OCI-M2 (cell line): Measurements from ENCODE around the gene RNASE13.
"Not testable (repeated sequence)": the region's sequence is repeated elsewhere in the genome, so short reads cannot be mapped to it uniquely, and the experiment has no call there.

Source experiments
- DNase-seq: peaks from one replicate; lab custom pipeline; 2025; ENCODE audit not compliant: unreplicated experiment; lab: John Stamatoyannopoulos, UW

RNASE13 gene

DNA sequence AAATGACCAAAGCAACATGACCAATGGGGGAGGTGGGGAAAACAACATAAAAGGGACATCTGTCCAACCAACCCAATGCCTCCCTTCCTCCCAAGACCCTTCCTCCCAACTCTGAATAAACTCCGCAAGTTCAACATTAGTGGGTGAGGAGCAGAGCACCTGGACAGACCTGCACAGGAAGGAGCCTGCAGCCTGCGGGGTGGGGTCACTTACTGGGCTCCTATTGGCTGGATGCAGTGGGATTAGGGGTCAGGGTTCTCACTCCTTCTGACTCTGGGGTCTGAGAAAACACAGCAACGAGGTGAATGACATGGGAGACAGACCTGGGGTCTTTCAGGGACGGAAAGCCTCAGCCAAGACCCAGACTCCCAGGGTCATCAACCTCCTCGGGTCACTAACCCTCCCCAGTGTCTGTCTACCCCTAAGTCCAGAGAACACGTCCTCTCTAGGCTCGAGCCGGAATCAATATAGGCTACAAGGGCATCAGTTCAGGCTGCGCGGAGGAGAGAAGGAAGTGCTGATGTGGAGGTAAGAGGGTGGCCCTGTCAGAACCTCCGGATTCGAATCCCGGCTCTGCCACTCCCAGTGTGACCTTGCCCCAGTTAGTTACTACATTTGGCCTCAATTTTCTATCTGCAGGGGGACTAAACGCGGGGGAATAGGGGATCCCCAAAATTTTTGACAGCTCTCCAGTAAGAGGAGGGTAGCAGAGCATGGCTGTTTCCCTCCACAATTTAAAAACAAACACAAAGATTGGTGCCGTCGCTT lies 10.6 kb downstream of the RNASE13 start:
- no peak for DNase-seq

DNA sequence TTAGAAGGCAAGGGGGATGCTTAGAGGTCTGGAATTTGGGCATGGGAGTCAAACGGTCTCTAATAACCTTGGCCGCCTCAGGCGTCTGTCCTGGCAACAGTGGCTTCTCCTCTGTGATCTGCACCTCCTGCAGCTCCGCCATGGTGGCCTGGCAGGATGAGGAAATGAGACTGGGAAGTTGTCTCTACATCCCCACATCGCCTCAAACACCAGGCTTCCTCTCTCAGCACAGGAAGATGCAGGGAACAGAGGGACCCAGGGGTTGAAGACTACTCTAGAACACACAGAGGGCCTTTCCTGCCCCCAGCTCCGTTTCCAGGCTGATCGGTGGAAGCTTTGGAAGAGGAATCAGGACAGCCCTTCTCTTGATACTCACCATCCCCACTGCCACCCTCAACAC lies 11.4 kb downstream of the RNASE13 start:
- no peak for DNase-seq

DNA sequence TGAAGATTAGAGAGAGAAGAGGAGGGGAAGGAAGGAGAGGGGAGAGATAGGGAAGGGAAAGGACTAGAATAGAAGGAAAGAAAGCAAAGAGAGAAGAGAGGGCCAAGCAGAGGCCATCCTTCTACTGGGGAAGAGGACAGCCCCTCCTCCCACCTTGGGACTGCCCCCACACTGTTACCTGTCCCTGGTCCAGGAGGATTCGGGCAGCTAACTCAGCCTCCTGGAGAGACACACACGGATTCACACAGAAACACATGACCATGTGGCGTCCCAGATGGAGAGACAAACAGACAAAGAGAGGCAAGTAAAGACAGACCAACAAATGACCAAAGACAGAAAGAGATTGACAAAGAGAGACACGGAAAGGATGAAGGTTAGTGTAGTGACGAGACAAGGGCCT lies 11.9 kb downstream of the RNASE13 start:
- no peak for DNase-seq

DNA sequence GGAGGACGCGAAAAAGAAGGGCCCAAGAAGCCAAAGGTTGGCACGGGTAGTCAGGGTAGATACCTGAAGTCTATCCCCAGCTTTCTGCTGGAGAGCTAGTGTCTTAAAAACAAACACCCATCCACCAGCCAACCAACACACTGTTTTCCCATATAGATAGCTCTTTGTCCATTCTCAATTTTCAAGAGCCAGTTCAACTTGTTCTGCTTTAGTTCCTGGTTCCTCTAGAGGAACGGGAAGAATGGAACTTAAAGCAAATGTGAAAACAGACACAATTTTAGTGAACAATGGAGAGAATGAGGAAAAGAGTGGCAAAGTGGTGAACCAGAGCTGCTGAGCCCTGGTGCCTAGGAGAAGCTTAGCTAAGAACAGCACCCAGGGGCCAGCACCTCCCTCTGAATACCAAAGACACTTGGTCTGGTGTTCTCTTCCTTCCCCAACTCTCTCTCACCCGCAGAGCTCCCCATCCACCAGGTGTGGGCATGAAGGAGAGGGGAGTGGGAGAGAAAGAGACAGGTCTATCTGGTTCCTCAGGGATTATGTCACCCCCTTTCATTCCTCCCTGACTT lies 13.5 kb downstream of the RNASE13 start:
- no peak for DNase-seq

DNA sequence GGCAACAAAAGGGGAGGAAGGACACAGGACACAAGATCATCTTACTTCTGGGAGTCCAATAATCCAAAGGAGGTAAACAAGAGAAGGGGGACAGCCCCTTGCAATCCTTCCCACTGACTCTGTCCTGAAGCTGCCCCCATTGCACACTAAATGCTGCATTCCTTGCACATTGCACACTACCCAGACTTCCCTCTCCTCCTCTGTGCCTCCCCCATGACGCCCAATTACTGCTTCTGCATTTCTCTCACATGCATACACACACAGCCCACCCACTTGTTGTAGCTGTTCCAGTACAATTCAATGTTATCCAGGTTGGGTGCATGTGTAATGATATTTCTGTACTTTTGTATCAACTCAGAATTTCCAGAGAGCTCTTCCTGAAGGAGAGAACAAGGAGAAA lies 15.2 kb downstream of the RNASE13 start:
- DNase-seq = no peak

DNA sequence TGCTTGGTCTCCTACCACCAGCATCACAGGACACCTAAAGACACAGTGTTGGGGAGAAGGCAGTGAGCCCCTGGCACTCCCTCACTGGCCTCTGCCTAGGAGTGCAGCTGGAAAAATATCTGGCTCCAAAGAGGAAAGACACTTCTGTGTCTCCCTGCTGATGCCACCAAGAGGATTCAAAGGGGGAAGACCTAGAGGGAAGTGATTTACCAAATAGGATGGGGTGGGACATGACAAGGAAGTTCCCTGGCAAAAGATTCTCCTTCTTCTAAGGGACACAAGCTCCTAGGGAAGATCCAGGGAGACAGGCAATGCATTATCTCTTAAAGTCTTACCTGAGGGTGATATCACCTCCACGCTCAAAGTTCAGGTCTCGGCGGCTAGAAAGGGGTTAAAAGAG lies 15.8 kb downstream of the RNASE13 start:
- DNase-seq = no peak

DNA sequence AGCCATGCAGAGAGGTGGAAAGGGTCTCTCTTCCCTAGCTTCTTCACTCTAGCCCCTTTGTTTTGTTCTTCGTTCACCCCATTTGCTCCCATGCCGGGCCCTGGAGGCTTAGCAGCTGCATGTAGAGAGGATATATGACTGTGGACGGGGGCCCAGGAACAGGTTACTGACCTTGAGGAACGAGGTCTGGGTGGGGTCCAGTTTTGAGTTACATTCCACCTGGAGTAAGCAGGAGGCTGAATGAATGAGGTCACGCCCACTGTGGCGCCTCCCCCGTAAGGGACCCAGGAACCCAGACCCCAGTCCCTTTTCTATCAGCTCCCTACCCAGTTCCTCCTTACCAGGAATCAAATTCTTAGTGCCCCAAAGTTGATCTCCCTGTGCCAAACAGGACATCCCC lies 16.3 kb downstream of the RNASE13 start:
- no peak for DNase-seq

DNA sequence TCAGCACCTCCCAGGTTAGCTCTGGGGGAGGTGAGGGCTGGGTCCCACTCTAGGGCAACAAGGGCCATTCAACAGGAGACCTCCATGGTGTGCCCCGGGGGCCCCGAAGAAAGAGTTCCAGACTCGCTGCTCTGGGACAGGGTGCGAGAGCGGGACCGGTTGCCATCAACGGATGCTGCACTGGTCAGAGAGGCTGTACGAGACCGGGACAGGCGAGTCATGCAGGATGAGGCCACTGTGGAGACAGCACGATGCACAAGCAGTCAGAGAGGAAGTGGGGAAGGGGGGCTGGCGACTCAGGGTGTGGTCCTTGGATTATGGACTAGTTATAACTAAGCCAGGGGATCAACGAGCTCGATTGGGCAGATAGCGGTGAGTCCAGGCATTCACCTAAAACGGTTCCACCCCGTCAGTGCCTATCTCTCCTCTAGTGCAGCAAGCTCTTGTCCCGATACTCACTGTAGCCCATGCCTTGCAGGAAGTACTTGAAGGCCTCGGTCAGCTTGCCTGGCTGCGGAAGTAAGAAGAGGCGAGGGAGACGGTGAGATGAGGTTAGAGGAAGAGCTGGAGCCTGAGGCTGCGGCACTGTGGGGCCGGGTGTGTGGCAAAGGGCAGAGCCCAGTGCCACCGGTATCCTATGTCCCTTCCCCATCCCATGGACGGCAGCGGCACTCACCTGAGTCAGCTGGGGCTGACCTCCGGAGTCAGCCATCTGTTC lies 16.9 kb downstream of the RNASE13 start:
- DNase-seq = no peak

DNA sequence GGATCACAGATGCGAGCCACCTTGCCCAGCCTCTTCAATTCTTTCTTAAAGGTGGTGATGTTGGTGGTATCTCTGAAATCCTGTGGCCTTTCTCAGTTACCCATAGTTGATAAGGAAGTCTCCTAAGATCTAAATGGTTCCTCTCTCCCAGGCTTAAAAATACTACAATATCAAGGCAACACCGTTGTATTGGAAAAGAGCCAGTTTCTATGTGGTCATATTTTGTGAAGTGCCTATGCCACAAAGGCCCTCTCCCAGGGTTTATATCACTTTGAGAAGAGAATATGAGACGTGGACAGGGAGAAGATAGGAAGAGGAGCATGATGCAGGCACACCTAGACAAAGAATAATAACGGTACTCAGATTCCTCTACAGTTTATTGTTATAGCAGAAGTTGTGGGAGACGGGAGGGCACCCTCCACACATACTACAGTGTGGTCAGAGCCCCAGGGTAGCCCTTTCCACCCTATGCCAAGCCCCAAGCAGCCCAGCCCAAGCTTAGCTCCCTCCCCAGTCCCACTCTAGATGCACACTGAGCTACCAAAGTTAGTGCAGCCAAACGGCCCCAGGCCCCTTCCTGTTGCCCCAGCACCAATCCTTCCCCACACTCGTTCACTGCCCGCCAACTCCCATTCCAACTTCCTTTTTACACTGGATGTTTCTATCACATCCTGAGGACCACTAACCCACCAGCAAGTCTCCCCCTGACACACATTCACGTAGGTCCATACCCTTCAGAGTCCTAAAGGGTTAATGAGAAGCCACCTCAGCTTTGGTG lies 18.0 kb downstream of the RNASE13 start:
- no peak for DNase-seq

DNA sequence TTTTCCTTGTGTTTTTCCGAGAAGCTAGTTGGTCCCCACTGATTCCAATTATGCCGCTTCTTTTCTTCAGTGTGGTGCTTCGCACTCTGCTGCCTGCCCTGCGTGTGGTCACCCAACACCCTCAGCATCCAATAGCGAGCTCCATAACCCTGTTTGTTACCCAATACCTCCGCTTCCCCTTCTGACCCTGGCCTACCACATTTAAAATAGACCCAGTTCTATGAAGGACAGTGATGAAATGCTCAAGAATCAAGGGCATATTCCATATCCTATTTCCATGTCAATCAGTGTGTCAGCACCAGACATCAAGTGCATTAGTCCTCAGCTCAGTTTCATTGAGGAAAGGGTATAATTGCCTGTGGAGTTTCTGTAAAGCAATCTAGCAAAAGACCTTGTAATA lies 19.3 kb downstream of the RNASE13 start:
- DNase-seq = no peak

DNA sequence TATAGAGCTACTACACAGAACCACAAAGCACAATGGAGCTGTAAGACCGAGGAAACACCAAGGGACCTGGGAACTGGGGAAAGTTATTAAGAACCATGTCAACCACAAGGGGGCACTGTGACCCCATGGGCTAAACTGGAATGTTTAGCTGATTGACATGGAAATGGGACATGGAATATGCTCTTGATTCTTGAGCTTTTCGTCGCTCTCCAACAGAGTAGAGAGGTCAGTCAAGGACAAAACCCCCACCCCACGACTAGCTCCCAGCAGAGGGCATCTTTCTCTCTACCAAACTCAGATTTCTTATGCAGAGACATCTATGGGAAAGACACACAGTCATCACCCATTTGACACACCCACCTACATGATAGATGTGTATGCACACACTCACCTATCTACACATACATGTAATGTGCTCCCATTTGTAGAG lies 19.8 kb downstream of the RNASE13 start:
- DNase-seq = peak; percentile 91

DNA sequence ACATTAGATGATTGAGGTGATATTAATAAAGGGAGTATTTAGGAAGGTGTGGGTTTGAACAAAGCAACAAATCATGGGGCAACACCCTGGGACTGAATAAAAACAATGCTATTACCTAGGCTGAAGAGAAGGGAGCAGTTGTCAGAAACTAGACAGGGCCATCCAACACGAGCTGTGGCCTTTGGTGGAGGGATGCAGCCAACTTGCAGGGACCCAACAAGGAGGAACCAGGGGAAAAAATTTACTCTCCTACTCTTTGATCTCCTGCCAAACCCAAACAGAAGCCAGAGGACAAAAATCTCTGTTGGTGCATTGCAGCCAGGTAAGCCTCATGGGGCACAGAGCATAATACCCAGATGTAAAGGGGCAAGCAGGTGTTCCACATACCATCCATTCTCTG lies 23.5 kb downstream of the RNASE13 start:
- no peak for DNase-seq

DNA sequence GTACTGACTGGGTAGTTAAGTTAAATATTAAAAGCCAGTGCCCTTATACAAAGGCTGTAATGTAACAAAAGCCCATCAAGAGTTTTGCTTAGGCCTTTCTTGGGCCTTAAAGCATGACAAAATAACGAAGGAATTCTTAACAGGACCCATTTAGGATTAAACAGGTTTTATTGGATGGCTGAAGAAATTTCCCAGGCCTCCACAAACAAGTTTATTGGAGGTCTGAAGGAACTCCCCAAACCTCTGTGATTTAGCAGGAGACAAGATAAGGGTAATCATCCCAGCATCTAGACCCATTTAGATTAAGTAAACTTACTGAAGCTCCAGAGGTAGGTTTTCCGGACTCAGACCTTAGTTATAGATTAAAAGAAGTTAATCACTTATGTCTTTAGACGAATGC lies 24.9 kb downstream of the RNASE13 start:
- not testable (repeated sequence) for DNase-seq

DNA sequence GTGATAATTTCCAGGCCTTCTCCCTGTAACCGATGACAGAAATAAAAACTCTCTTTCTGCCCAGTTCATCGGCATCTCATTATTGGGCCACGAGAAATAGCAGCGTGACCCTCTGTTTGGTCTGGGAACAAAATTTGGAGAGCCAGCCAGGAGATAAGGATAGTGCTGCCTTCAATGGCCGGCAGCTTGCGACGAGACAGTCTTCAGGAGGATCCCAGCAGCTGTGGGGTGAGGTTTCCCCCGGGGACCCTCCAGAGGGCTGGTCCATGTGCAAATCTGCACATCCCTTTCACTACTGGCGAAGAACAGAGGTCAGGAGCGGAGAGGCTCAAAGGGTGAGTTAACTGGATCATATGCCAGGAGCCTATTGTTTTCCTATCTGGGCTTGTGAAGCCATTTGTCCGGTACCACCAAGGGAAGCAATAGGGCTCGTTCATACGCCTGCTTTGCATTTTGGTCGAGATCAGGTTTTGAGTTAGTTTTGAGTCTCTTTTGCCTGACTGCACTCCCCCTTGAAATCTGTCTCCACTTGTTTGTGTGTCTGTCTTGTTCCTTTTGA lies 30.7 kb downstream of the RNASE13 start:
- DNase-seq = no peak

DNA sequence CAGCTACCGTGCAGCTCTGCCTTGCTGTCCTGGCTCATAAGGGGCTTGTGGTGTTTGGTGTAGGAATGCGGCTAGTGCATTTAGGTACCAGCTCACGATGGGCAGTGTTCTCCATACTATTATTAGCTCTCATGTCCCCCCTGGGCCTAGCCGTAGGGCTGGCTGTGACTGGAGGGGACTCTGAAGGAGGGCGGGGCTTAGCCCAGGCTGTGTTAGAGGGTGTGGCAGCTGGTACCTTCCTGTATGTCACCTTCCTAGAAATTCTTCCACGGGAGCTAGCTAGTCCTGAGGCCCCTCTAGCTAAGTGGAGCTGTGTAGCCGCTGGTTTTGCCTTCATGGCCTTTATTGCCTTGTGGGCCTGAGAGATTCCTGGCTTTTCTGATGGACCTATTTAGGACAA lies 33.4 kb downstream of the RNASE13 start:
- no peak for DNase-seq

DNA sequence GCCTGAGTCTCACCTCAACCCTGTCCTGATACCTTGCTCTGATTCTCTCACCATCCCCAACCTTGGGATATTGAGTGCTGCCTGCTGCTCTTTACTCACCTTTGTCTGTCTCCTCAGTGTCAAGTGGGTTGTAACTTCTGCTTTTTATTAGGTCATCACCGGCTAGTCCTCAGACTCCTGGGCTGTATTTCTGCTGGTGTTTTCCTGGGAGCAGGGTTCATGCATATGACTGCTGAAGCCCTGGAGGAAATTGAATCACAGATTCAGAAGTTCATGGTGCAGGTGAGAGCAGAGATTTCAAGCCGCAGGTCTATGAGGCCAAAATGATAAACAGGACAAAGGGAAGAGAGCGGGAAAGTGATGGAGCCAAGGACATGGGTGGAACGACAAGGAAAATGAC lies 35.0 kb downstream of the RNASE13 start:
- DNase-seq = no peak

DNA sequence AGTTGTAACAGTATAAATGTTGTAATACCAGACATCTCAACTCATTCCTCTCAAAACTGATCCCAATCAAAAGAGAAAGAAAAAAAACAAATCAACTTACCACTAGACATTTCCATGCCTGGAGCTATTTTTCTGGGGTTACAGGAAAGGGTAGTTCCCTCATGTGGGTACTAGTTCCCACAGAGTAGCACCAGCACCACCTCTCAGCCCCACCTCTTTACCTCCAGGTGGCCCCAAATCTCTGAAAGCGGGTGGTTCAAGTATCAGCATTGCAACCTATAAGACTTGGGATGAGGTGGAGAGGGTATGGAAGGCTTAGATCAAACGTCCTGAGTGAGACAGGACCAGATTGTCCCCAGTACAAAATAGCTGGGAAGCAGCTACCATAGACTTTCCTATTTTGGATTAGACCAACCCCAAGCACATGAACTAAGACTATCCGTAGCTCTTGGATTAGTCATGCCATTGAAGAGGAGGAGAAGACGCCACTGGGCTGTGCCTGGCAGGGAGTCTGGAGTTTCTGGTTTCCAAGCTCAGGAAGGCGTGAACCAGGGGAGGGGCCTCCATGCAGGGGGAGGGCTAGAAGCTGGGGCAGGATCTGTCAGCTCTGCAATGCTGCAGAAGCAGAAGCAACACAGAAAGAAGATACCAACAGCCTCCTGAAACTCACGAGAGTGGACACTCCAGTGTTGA lies 35.8 kb downstream of the RNASE13 start, which contains the start of gene SLC39A2:
TSS of gene SLC39A2 (plus strand) at position 620 of the 693 bp plus-strand sequence. CDS start 154 bp downstream, outside the sequence.
- no peak for DNase-seq

DNA sequence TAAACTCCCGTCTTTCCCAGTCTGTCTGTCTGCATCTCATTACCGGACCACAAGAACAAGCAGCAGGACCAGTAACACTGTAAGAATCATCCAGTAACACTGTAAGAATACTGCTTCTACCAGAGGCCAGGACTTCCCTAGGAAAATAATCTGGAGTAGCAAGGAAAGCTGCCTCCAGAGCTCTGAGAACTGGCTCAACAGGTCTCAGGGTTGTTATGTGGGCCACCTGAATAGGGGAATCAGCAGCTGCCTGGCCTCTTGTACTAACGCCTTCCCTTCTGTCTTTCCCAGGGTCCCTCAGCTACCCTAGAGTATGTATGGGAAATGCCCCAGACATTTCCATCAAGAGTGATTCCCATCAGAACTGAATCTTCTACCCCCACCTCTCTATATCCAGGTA lies 36.5 kb downstream of the RNASE13 start:
- no peak for DNase-seq

DNA sequence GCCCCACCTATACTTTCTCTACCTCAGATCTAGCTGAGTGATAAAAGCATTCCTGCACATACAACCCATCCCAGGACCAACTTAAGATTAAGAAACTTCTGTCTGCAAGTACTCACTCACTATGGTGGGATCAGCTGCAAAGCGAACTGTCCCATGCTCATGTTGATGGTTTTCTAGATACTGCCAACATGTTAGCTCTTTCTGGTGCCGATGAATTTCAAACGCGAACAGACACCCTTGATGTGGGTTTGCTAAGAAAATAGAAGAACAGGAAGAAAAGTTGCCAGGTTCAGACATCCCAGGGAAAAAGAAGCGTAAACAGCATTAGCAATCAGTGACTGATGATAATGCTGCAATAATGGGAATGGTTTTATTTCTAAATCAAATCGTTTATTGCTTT lies 37.0 kb downstream of the RNASE13 start:
- DNase-seq = no peak

DNA sequence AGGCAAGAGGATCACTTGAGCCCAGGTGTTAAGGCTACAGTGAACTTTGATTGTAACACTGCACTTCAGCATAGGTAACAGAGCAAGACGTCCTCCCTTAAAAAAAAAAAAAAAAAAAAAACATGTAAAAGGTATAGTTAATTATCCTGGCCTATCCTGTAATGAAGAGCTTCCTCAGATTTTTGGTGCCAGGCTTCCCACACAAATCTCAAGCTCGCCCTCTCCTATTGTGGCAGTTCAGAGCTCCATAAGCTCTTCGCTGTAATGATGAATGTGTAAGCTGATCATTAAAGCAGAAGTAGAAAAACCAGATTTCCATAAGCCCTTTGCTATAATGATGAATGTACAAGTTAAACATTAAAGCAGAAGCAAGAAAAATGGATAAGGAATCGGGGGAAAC lies 37.5 kb downstream of the RNASE13 start:
- no peak for DNase-seq

DNA sequence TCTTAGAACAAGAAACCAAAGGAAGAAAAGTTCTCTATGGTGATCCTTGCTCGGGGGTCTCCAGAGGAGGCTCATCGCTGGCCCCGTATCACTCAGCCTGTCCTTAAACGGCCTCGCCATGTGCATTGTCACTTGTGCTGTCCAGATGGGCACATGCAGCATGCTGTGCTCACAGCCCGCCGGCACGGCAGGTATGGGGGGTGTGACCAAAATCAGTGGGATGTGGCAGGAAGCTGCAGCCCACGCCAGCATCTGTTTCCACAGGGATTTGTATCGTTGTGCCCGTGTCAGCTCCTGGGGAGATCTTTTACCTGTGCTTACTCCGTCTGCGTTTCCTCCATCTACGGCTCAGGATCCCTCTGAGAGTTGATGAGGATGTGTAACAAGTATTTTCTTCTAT lies 38.1 kb downstream of the RNASE13 start:
- no peak for DNase-seq
